GM21717 (cell line): Measurements from ENCODE around the gene ATG4B.

Source experiments
- ATAC-seq: cut with Tn5 transposase; IDR thresholded peaks from one replicate; pipeline ENCODE4 v1.9.1; 2021; ENCODE audit warnings: mild to moderate bottlenecking, moderate library complexity; ENCODE audit not compliant: unreplicated experiment

ATG4B gene

GRCh38 chr2:241637795-241638660, 535 bp downstream of the ATG4B start:
- peak; percentile 15 for ATAC-seq

GRCh38 chr2:241638940-241639339, 1.4 kb downstream of the ATG4B start:
- ATAC-seq = no peak

- ATAC-seq = no peak
Measured at GRCh38 chr2:241639385-241639784, 1.9 kb downstream of the ATG4B start.

- ATAC-seq = no peak
Measured at GRCh38 chr2:241640165-241640795, 2.8 kb downstream of the ATG4B start.

- no peak for ATAC-seq
Measured at GRCh38 chr2:241641631-241642030, 4.1 kb downstream of the ATG4B start.

- no peak for ATAC-seq
Measured at GRCh38 chr2:241645056-241645914, 7.8 kb downstream of the ATG4B start.

GRCh38 chr2:241645915-241646645, 8.6 kb downstream of the ATG4B start:
- no peak for ATAC-seq

- no peak for ATAC-seq
Measured at GRCh38 chr2:241648453-241648852, 11.0 kb downstream of the ATG4B start.

- no peak for ATAC-seq
Measured at GRCh38 chr2:241649404-241649803, 11.9 kb downstream of the ATG4B start.

- no peak for ATAC-seq
Measured at GRCh38 chr2:241649927-241650326, 12.4 kb downstream of the ATG4B start.

GRCh38 chr2:241652142-241652541, 14.6 kb downstream of the ATG4B start:
- ATAC-seq = no peak

- ATAC-seq = no peak
Measured at GRCh38 chr2:241652722-241653121, 15.2 kb downstream of the ATG4B start.

- ATAC-seq = no peak
Measured at GRCh38 chr2:241653210-241653750, 15.8 kb downstream of the ATG4B start.

- no peak for ATAC-seq
Measured at GRCh38 chr2:241654551-241654950, 17.1 kb downstream of the ATG4B start.

GRCh38 chr2:241655516-241656189, 18.2 kb downstream of the ATG4B start:
- ATAC-seq = no peak

GRCh38 chr2:241656190-241656741, 18.8 kb downstream of the ATG4B start:
- no peak for ATAC-seq

- no peak for ATAC-seq
Measured at GRCh38 chr2:241657786-241658254, 20.3 kb downstream of the ATG4B start.

GRCh38 chr2:241658296-241658695, 20.8 kb downstream of the ATG4B start:
- ATAC-seq = no peak

GRCh38 chr2:241659150-241659739, 21.8 kb downstream of the ATG4B start:
- ATAC-seq = no peak
